ENCODE data around the gene INSL4.

The INSL4 gene

GRCh38 chr9:5231212-5231611 lies at the start of gene INSL4:
Gene INSL4, plus strand, starts transcription at chr9:5231419. Its CDS starts 105 bp downstream, at chr9:5231524.
- no peak for DNase-seq

- DNase-seq: no peak
These were observed 46.4 kb upstream of the INSL4 start for GRCh38 chr9:5184776-5185175.

GRCh38 chr9:5185220-5185840 lies 45.9 kb upstream of the INSL4 start, which contains the start of gene INSL6:
Gene INSL6, minus strand, starts transcription at chr9:5185639. Its CDS starts 37 bp downstream, at chr9:5185602.
- DNase-seq: no peak

- no peak for DNase-seq
These were observed 44.6 kb upstream of the INSL4 start for GRCh38 chr9:5186416-5187169.

- DNase-seq: no peak
These were observed 42.9 kb upstream of the INSL4 start for GRCh38 chr9:5188060-5188984.

GRCh38 chr9:5191985-5192384 lies 39.2 kb upstream of the INSL4 start:
- no peak for DNase-seq

- DNase-seq: no peak
These were observed 37.9 kb upstream of the INSL4 start for GRCh38 chr9:5193345-5193744.

GRCh38 chr9:5195463-5195862 lies 35.8 kb upstream of the INSL4 start:
- no peak for DNase-seq

- no peak for DNase-seq
These were observed 26.1 kb upstream of the INSL4 start for GRCh38 chr9:5205071-5205470.

GRCh38 chr9:5230554-5230953 lies 665 bp upstream of the INSL4 start:
- no peak for DNase-seq

GRCh38 chr9:5263351-5264218 lies 32.4 kb downstream of the INSL4 start:
- no peak for DNase-seq

GRCh38 chr9:5264219-5264595 lies 33.0 kb downstream of the INSL4 start:
- DNase-seq: no peak

- no peak for DNase-seq
These were observed 34.7 kb downstream of the INSL4 start for GRCh38 chr9:5265939-5266338.

- DNase-seq: no peak
These were observed 38.1 kb downstream of the INSL4 start for GRCh38 chr9:5269249-5269715.

- DNase-seq: no peak
These were observed 43.6 kb downstream of the INSL4 start for GRCh38 chr9:5274770-5275169.

- no peak for DNase-seq
These were observed 47.3 kb downstream of the INSL4 start for GRCh38 chr9:5278486-5278885.

Data from KG1 (cell line).